SU-DHL-6 (cell line): ENCODE data around the gene EPHX1.
A peak's percentile ranks its signal among the peaks of the same experiment; 100 is the strongest.

Experiments
- H2AFZ ChIP-seq: fragments of 200-600 bp; sonication (generic); 2 replicates; pipeline ENCODE4 v1.6.1; 2014; ENCODE audit warnings: low read depth, mild to moderate bottlenecking, moderate library complexity, mixed read lengths, antibody characterized with exemption, low read length; ENCODE audit not compliant: severe bottlenecking
- H3F3A ChIP-seq: fragments of 200-600 bp; shearing (Covaris generic); 2 replicates; pipeline ENCODE4 v1.6.0; 2016; ENCODE audit warnings: antibody characterized with exemption, mild to moderate bottlenecking; ENCODE audit not compliant: insufficient read depth
- H3K27ac ChIP-seq: fragments of 200-600 bp; sonication (generic); 2 replicates; pipeline ENCODE4 v1.5.1; 2016; ENCODE audit warnings: low read depth, mild to moderate bottlenecking, low read length, moderate library complexity, mixed read lengths
- H3K27me3 ChIP-seq: fragments of 200-600 bp; sonication (generic), shearing (Covaris generic); 2 replicates; pipeline ENCODE4 v1.6.0; 2014; ENCODE audit warnings: mild to moderate bottlenecking, low read length
- H3K36me3 ChIP-seq: fragments of 200-600 bp; sonication (generic); 2 replicates; pipeline ENCODE4 v1.6.1; 2014; ENCODE audit warnings: mild to moderate bottlenecking, low read length, mixed read lengths
- H3K4me2 ChIP-seq: fragments of 300-600, 200-600 bp; shearing (Covaris generic), sonication (generic); 2 replicates; pipeline ENCODE4 v1.6.0; 2014; ENCODE audit warnings: low read length, low read depth, mild to moderate bottlenecking; ENCODE audit not compliant: poor library complexity, severe bottlenecking
- H3K4me3 ChIP-seq: fragments of 200-600 bp; sonication (generic); 2 replicates; pipeline ENCODE4 v1.5.1; 2014; ENCODE audit warnings: antibody characterized with exemption, low read length, mild to moderate bottlenecking, mixed read lengths; ENCODE audit not compliant: insufficient read depth, poor library complexity, severe bottlenecking
- H3K79me2 ChIP-seq: fragments of 200-600 bp; sonication (generic); 2 replicates; pipeline ENCODE4 v1.6.1; 2014; ENCODE audit warnings: mild to moderate bottlenecking, low read length, moderate library complexity; ENCODE audit not compliant: insufficient read depth
- H3K9ac ChIP-seq: fragments of 200-600 bp; sonication (generic); 2 replicates; pipeline ENCODE4 v1.7.0; 2014; ENCODE audit warnings: mild to moderate bottlenecking, low read length
- H3K9me2 ChIP-seq: fragments of 200-600 bp; sonication (generic); replicated peaks from 2 replicates; pipeline ENCODE4 v1.6.1; 2014; ENCODE audit warnings: low read length; ENCODE audit not compliant: insufficient read depth
- H3K9me3 ChIP-seq: fragments of 200-600 bp; sonication (generic); 2 replicates; pipeline ENCODE4 v1.6.1; 2014; ENCODE audit warnings: low read length, mixed read lengths; ENCODE audit not compliant: insufficient read depth
- H4K20me1 ChIP-seq: fragments of 200-600 bp; sonication (generic); 2 replicates; pipeline ENCODE4 v1.6.1; 2014; ENCODE audit warnings: low read depth, mild to moderate bottlenecking, antibody characterized with exemption, low read length, moderate library complexity, mixed read lengths
- EZH2phosphoT487 ChIP-seq: fragments of 200-600 bp; sonication (generic), shearing (Covaris generic); conservative IDR thresholded peaks from 2 replicates; pipeline ENCODE4 v1.6.1; 2018; ENCODE audit warnings: mild to moderate bottlenecking, antibody characterized with exemption, low read length, moderate library complexity, mixed read lengths
- TF ChIP-seq, protein P1 (sequence below): fragments of 200-600 bp; sonication (generic); IDR thresholded peaks from one replicate; pipeline ENCODE4 v1.5.1; 2017; ENCODE audit warnings: antibody characterized with exemption, mild to moderate bottlenecking, low read length, moderate library complexity; ENCODE audit not compliant: insufficient read depth, poor library complexity, severe bottlenecking

The EPHX1 gene

DNA sequence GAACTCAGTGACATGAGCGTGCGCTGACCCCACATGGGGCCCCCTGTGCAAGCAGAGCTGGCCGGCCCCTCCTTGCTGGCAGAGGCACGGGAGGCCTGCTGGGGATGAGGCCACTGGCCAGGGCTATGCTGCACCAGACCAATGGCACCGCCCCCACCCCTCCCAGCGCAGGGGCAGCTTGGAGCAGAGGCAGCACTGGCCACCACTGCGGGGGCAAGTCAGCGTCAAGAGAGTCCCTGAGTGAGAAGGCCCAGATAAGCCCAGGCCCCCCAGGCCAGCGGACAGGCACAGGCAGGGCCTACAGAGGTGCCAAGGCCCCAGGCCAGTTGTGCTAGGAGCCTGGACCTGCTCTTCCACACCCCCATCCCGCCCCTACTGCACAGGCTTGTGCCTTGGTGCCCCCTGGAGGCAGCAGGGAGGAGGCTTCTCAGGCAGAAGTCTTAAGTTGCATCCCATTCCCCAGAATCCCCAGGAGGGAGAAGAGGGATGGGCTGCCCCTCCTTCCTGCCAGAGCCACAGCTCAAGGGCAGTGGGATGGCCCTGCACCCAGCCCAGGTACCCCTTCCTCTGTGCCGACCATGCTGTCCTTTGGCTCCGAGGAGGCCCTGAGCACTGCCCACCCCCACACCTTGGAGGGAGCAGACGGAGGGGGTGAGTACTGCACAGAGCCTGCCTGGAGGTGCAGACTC, 35.8 kb downstream of the EPHX1 start:
- no peaks in the 10 kb centered on the region for H3K27me3 ChIP-seq
- no peak overlapping the region for H3K27ac ChIP-seq
- H3K9ac ChIP-seq: no peak overlapping the region
- no peak overlapping the region for H2AFZ ChIP-seq
- no peaks in the 10 kb centered on the region for H4K20me1 ChIP-seq
- no peaks in the 10 kb centered on the region for H3K9me3 ChIP-seq
- H3K4me3 ChIP-seq: no peak overlapping the region
- TF ChIP-seq EZH2phosphoT487: no peak
- TF ChIP-seq, protein P1, sequence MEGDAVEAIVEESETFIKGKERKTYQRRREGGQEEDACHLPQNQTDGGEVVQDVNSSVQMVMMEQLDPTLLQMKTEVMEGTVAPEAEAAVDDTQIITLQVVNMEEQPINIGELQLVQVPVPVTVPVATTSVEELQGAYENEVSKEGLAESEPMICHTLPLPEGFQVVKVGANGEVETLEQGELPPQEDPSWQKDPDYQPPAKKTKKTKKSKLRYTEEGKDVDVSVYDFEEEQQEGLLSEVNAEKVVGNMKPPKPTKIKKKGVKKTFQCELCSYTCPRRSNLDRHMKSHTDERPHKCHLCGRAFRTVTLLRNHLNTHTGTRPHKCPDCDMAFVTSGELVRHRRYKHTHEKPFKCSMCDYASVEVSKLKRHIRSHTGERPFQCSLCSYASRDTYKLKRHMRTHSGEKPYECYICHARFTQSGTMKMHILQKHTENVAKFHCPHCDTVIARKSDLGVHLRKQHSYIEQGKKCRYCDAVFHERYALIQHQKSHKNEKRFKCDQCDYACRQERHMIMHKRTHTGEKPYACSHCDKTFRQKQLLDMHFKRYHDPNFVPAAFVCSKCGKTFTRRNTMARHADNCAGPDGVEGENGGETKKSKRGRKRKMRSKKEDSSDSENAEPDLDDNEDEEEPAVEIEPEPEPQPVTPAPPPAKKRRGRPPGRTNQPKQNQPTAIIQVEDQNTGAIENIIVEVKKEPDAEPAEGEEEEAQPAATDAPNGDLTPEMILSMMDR: peak; percentile 66
- peaks cover 18% of the 10 kb centered on the region for H3F3A ChIP-seq
- no peaks in the 10 kb centered on the region for H3K79me2 ChIP-seq
- H3K9me2 ChIP-seq: no peaks in the 10 kb centered on the region
- no peak overlapping the region for H3K4me2 ChIP-seq
- H3K36me3 ChIP-seq: no peaks in the 10 kb centered on the region

DNA sequence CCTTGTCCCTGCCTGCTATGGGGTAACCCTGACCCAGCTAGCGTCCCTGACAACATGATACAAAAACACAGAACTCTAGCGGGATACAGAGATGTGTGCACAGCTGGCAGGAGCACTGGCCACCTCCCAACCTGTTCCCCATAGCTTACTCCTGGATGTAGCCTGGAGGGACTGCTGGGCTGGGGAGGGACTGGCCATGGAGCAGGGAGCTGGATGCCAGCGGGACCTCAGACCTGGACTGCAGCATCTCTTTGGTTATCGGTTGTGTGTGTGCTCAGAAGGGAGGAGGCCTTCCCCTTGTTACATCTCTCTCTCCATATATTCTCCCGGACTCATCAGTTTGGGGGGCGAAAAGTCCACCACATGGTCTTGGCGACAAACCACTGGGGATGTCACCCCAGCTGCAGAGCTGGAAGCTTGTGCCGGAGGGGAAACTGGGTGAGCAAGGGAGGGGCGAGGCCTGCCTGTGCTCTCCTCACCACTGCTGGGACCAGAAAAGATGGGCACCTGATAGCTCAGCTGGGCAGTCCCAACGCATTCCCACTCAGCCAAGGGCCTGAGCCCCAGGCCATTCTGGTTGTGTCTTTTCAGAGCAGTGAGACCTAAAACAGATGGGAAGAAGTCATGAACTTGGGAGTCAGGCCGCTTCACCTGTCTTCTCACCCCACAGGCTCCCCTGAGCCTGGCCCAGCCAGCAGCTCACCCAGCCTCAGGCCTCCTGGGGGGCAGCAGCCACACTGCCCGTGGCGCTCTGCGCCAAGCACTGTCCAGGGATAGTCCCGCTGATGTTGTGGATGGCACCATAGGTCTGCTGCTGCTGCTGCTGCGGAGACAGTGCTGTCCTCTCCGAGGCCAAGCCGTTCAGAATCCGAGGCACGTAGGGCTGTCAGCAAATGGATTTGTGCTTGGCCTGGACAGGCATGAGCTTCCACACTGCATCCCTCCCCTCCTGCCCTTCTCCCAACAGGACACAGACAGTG, 36.7 kb downstream of the EPHX1 start:
- peak overlapping the region; percentile 92 for H3K27ac ChIP-seq
- H3K4me2 ChIP-seq: no peak overlapping the region

DNA sequence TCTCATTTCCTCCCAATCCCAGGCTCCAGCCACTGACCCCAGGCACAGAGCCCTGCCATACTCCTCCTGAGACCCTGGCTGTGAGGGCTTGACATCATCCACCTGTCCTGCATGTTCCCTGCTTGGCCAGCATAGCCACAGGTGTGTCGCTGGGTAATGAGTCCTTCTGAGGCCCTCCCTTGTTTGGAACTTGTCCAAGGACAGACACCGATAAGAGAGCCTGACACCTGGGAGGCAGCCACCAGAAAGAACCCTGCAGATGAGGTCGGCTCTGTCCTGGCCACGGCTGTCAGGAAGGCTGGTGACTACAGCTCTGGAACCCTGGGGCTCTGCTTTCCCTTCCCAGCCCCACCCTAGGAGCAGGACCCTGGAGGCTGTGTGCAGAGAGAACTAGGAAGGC, 37.7 kb downstream of the EPHX1 start:
- Histone ChIP-seq H3K9ac (peak overlapping the region; percentile 51), H3K27ac (peak overlapping the region; percentile 92), H4K20me1 (no peaks in the 10 kb centered on the region)

More for the DNA sequence above, 36.7 kb downstream of the EPHX1 start:
- Histone ChIP-seq H3K9ac (no peak overlapping the region), H3K4me3 (no peak overlapping the region), H3K9me2 (no peaks in the 10 kb centered on the region), H3K27me3 (no peaks in the 10 kb centered on the region), H3K36me3 (no peaks in the 10 kb centered on the region), H3F3A (peaks cover 20% of the 10 kb centered on the region), H3K79me2 (no peaks in the 10 kb centered on the region), H2AFZ (no peak overlapping the region), H3K9me3 (no peaks in the 10 kb centered on the region), H4K20me1 (no peaks in the 10 kb centered on the region)
- TF ChIP-seq EZH2phosphoT487: no peak
- TF ChIP-seq, protein P1: no peak

More for the DNA sequence above, 37.7 kb downstream of the EPHX1 start:
- no peaks in the 10 kb centered on the region for H3K36me3 ChIP-seq
- no peak for TF ChIP-seq EZH2phosphoT487
- TF ChIP-seq, protein P1: no peak
- H3K9me3 ChIP-seq: no peaks in the 10 kb centered on the region
- no peaks in the 10 kb centered on the region for H3K27me3 ChIP-seq
- no peaks in the 10 kb centered on the region for H3K9me2 ChIP-seq
- peak overlapping the region; percentile 26 for H3K4me3 ChIP-seq
- H3F3A ChIP-seq: peaks cover 24% of the 10 kb centered on the region
- H3K79me2 ChIP-seq: no peaks in the 10 kb centered on the region
- H3K4me2 ChIP-seq: peak overlapping the region; percentile 71
- peak overlapping the region; percentile 85 for H2AFZ ChIP-seq
